Measurements from ENCODE around the gene KAT2B. TPM values are rescaled to one million over a fixed set of nuclear protein-coding genes. Genes with fewer than 3 reads are reported as not detected.
A peak's percentile ranks its signal among the peaks of the same experiment; 100 is the strongest.

KAT2B gene
- total and polyA plus RNA-seq, 4 donors: 9.3 to 42.6 (median 17.3) TPM

- H3K4me3 ChIP-seq: no peak overlapping the region
- no peak overlapping the region for H3K27ac ChIP-seq (ENCODE audit: low read depth in 1 of 2, low read length in 1 of 2)
- TF ChIP-seq, protein P1, sequence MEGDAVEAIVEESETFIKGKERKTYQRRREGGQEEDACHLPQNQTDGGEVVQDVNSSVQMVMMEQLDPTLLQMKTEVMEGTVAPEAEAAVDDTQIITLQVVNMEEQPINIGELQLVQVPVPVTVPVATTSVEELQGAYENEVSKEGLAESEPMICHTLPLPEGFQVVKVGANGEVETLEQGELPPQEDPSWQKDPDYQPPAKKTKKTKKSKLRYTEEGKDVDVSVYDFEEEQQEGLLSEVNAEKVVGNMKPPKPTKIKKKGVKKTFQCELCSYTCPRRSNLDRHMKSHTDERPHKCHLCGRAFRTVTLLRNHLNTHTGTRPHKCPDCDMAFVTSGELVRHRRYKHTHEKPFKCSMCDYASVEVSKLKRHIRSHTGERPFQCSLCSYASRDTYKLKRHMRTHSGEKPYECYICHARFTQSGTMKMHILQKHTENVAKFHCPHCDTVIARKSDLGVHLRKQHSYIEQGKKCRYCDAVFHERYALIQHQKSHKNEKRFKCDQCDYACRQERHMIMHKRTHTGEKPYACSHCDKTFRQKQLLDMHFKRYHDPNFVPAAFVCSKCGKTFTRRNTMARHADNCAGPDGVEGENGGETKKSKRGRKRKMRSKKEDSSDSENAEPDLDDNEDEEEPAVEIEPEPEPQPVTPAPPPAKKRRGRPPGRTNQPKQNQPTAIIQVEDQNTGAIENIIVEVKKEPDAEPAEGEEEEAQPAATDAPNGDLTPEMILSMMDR (IDR thresholded peaks at IDR 0.05; ENCODE audit: control extremely low read depth, extremely low read depth): no peak
- no peaks in the 10 kb centered on the region for H3K9me3 ChIP-seq (ENCODE audit: control insufficient read depth in 4 of 4, insufficient read depth in 3 of 4, low read length in 3 of 4)
- no peak for ATAC-seq (ENCODE audit: insufficient read depth, low FRiP score)
- H3K27me3 ChIP-seq (ENCODE audit: control insufficient read depth in 3 of 3, insufficient read depth in 3 of 3, low read length in 2 of 3): no peaks in the 10 kb centered on the region
- H3K9ac ChIP-seq (ENCODE audit: insufficient read depth in 1 of 2, low read length in 2 of 2): no peak overlapping the region
- 65 to 75% methylated on average over 6 of the region's 6 CpGs for WGBS, 2 donors
- DNase-seq: peak in 2 of 3 donors; percentile 26 to 37
- H3K36me3 ChIP-seq (ENCODE audit: control insufficient read depth in 4 of 4, insufficient read depth in 4 of 4, low read length in 4 of 4): peaks cover 0 to 2% (median under 1%) of the 10 kb centered on the region in 4 donors
- H3K4me1 ChIP-seq (ENCODE audit: control insufficient read depth in 5 of 5, insufficient read depth in 5 of 5, low read length in 5 of 5): peaks cover 0 to 14% (median 7%) of the 10 kb centered on the region in 5 donors
Measured at GRCh38 chr3:20076296-20076997, 36.2 kb downstream of the KAT2B start.

- H3K36me3 ChIP-seq (ENCODE audit: control insufficient read depth in 4 of 4, insufficient read depth in 4 of 4, low read length in 4 of 4): peaks cover 0 to 2% (median under 1%) of the 10 kb centered on the region in 4 donors
- H3K27me3 ChIP-seq (ENCODE audit: control insufficient read depth in 3 of 3, insufficient read depth in 3 of 3, low read length in 2 of 3): no peaks in the 10 kb centered on the region
- no peaks in the 10 kb centered on the region for H3K9me3 ChIP-seq (ENCODE audit: control insufficient read depth in 4 of 4, insufficient read depth in 3 of 4, low read length in 3 of 4)
- no peak overlapping the region for H3K4me3 ChIP-seq
- no peak overlapping the region for H3K9ac ChIP-seq (ENCODE audit: insufficient read depth in 1 of 2, low read length in 2 of 2)
- DNase-seq (no peak), ATAC-seq (ENCODE audit: insufficient read depth, low FRiP score) (no peak)
- WGBS, 2 donors: 63 to 82% methylated on average over 1 of the region's 1 CpG
- H3K27ac ChIP-seq (ENCODE audit: low read depth in 1 of 2, low read length in 1 of 2): no peak overlapping the region
- TF ChIP-seq, protein P1 (IDR thresholded peaks at IDR 0.05; ENCODE audit: control extremely low read depth, extremely low read depth): no peak
- peaks cover 0 to 10% (median 7%) of the 10 kb centered on the region in 5 donors for H3K4me1 ChIP-seq (ENCODE audit: control insufficient read depth in 5 of 5, insufficient read depth in 5 of 5, low read length in 5 of 5)
Measured at GRCh38 chr3:20077068-20077467, 36.8 kb downstream of the KAT2B start.

DNA sequence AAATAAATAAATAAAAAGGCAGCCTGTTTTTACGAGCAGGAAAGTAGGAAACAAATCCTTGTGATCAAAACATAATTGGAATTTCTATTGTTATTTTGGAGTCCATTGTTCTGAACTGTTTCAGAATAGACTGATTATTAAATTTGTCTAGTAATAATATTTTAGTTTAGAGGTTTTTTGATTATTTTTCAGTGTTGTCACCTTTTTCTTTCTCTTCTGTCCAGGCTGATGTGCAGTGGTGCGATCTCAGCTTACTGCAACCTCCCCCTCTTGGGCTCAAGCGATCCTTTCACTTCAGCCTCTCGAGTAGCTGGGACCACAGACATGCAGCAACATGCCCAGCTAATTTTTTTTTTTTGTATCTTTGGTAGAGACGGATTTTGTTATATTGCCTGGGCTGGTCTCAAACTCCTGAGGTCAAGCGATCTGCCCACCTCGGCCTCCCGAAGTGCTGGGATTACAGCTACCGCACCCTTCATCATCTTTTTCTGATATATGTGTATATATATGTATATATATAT, 38.0 kb downstream of the KAT2B start:
- WGBS, 2 donors: 93 to 95% methylated on average over 9 of the region's 9 CpGs

More for the DNA sequence above, 38.0 kb downstream of the KAT2B start:
- no peak overlapping the region for H3K9ac ChIP-seq (ENCODE audit: insufficient read depth in 1 of 2, low read length in 2 of 2)
- ATAC-seq (ENCODE audit: insufficient read depth, low FRiP score) (no peak), DNase-seq (no peak)
- no peak overlapping the region for H3K4me3 ChIP-seq
- TF ChIP-seq, protein P1 (IDR thresholded peaks at IDR 0.05; ENCODE audit: control extremely low read depth, extremely low read depth): no peak
- H3K36me3 ChIP-seq (ENCODE audit: control insufficient read depth in 4 of 4, insufficient read depth in 4 of 4, low read length in 4 of 4): peaks cover 0 to 2% (median under 1%) of the 10 kb centered on the region in 4 donors
- H3K27ac ChIP-seq (ENCODE audit: low read depth in 1 of 2, low read length in 1 of 2): no peak overlapping the region
- no peaks in the 10 kb centered on the region for H3K9me3 ChIP-seq (ENCODE audit: control insufficient read depth in 4 of 4, insufficient read depth in 3 of 4, low read length in 3 of 4)
- peaks cover 0 to 10% (median 5%) of the 10 kb centered on the region in 5 donors for H3K4me1 ChIP-seq (ENCODE audit: control insufficient read depth in 5 of 5, insufficient read depth in 5 of 5, low read length in 5 of 5)
- H3K27me3 ChIP-seq (ENCODE audit: control insufficient read depth in 3 of 3, insufficient read depth in 3 of 3, low read length in 2 of 3): no peaks in the 10 kb centered on the region
